Fibroblast of lung (primary cell): Measurements from ENCODE around the gene KMT2C. TPM values are rescaled to one million over a fixed set of nuclear protein-coding genes. Genes with fewer than 3 reads are reported as not detected.

Source experiments
- DNase-seq, 2 donors: peaks; one replicate each; pipeline versions ENCODE4 v3.0.0 to v3.0.0-alpha.2; 2010; ENCODE audit warnings: low read depth in 2 of 2
- H2AFZ ChIP-seq: 2 replicates; pipeline ENCODE4 v1.5.1; 2012; ENCODE audit warnings: low read length, control low read depth, inconsistent platforms
- H3K27ac ChIP-seq: 2 replicates; pipeline ENCODE4 v1.5.1; 2011; ENCODE audit warnings: low read length, control low read depth; ENCODE audit not compliant: insufficient read depth
- H3K27me3 ChIP-seq: 2 replicates; pipeline ENCODE4 v1.5.1; 2011; ENCODE audit warnings: mild to moderate bottlenecking, low read length; ENCODE audit not compliant: control insufficient read depth, insufficient read depth
- H3K36me3 ChIP-seq: 2 replicates; pipeline ENCODE4 v1.5.1; 2011; ENCODE audit warnings: low read length; ENCODE audit not compliant: control insufficient read depth, insufficient read depth
- H3K4me1 ChIP-seq: 2 replicates; pipeline ENCODE4 v1.5.1; 2011; ENCODE audit warnings: low read length; ENCODE audit not compliant: control insufficient read depth, insufficient read depth; ENCODE audit errors: extremely low read depth
- H3K4me2 ChIP-seq: 2 replicates; pipeline ENCODE4 v1.5.1; 2011; ENCODE audit warnings: low read length, control low read depth; ENCODE audit not compliant: insufficient read depth; ENCODE audit errors: extremely low read depth
- H3K4me3 ChIP-seq, 4 experiments: fragments of 200-600 bp in 1 of 4; sonication (generic) in 1 of 4; replicated peaks in 1 of 4; 2 replicates each; pipeline ENCODE4 v1.5.1; 2011 to 2016; ENCODE audit warnings: low read length in 4 of 4, low read depth in 3 of 4, mild to moderate bottlenecking in 3 of 4, control low read depth in 2 of 4, inconsistent platforms in 1 of 4, mixed read lengths in 1 of 4; ENCODE audit not compliant: insufficient read depth in 1 of 4; ENCODE audit errors: control extremely low read depth in 1 of 4
- H3K79me2 ChIP-seq: 2 replicates; pipeline ENCODE4 v1.5.1; 2012; ENCODE audit warnings: mild to moderate bottlenecking, low read length, inconsistent platforms; ENCODE audit not compliant: control insufficient read depth, insufficient read depth
- H3K9ac ChIP-seq: 2 replicates; pipeline ENCODE4 v1.5.1; 2011; ENCODE audit warnings: mild to moderate bottlenecking, low read length, control low read depth; ENCODE audit not compliant: insufficient read depth
- H3K9me3 ChIP-seq: 2 replicates; pipeline ENCODE4 v1.5.1; 2012; ENCODE audit warnings: low read depth, low read length; ENCODE audit not compliant: control insufficient read depth, insufficient read depth
- H4K20me1 ChIP-seq: 2 replicates; pipeline ENCODE4 v1.5.1; 2011; ENCODE audit warnings: low read length; ENCODE audit not compliant: control insufficient read depth, insufficient read depth; ENCODE audit errors: extremely low read depth
- CTCF ChIP-seq, 2 donors: IDR thresholded peaks in 1 of 2; conservative IDR thresholded peaks in 1 of 2; 1 replicate in 1 of 2; 2 replicates in 1 of 2; pipeline ENCODE4 v1.5.1; 2011 to 2012; ENCODE audit warnings: low read length in 2 of 2, control low read depth in 1 of 2, inconsistent platforms in 1 of 2, low read depth in 1 of 2, mild to moderate bottlenecking in 1 of 2
- EZH2 ChIP-seq: IDR thresholded peaks from 2 replicates; pipeline ENCODE4 v1.5.1; 2012; ENCODE audit warnings: low read length, control low read depth, mild to moderate bottlenecking; ENCODE audit errors: missing control alignments
- polyA plus RNA-seq, 2 donors: library from polyadenylated mRNA; depleted of rRNA in 1 of 2; stranded (reverse) in 1 of 2; unstranded in 1 of 2; fragments of >200 nt; gene quantifications; 2 replicates each; pipeline ENCODE4 v1.2.1, GENCODE V29; 2011 to 2012; ENCODE audit warnings: missing spikeins in 1 of 2
- total RNA-seq: library from RNA; depleted of rRNA; stranded (reverse); fragments of >200 nt; gene quantifications from 2 replicates; pipeline ENCODE4 v1.2.1, GENCODE V29; 2014

KMT2C gene
- total and polyA plus RNA-seq, 2 donors (not counting 1 experiment from before 2014, with no cell fraction given) = 11.1 to 32.4 TPM

GRCh38 chr7:152328234-152328633 is 107.6 kb downstream of the KMT2C start:
- no peak for TF ChIP-seq CTCF (conservative IDR thresholded peaks at IDR 0.05 in 1 of 2, IDR thresholded peaks at IDR 0.05 in 1 of 2; ENCODE audit: low read depth in 1 of 2, low read length in 2 of 2)
- no peak for TF ChIP-seq EZH2
- Histone ChIP-seq H3K9ac (no peak overlapping the region), H3K27me3 (no peaks in the 10 kb centered on the region), H3K9me3 (no peaks in the 10 kb centered on the region), H4K20me1 (no peaks in the 10 kb centered on the region), H3K36me3 (no peaks in the 10 kb centered on the region), H3K4me2 (no peak overlapping the region), H3K79me2 (peaks cover 18% of the 10 kb centered on the region), H3K4me1 (no peaks in the 10 kb centered on the region), H3K27ac (no peak overlapping the region), H3K4me3 (no peak overlapping the region), H2AFZ (no peak overlapping the region)
- DNase-seq = no peak

GRCh38 chr7:152315845-152316244 is 120.0 kb downstream of the KMT2C start:
- no peaks in the 10 kb centered on the region for H3K4me1 ChIP-seq
- H3K27me3 ChIP-seq = no peaks in the 10 kb centered on the region
- TF ChIP-seq CTCF (conservative IDR thresholded peaks at IDR 0.05 in 1 of 2, IDR thresholded peaks at IDR 0.05 in 1 of 2; ENCODE audit: low read depth in 1 of 2, low read length in 2 of 2) (no peak), EZH2 (no peak)
- no peak overlapping the region for H3K4me2 ChIP-seq
- H3K9me3 ChIP-seq = no peaks in the 10 kb centered on the region
- no peak overlapping the region for H2AFZ ChIP-seq
- no peak overlapping the region for H3K9ac ChIP-seq
- peaks cover 2% of the 10 kb centered on the region for H3K79me2 ChIP-seq
- DNase-seq = no peak
- H4K20me1 ChIP-seq = no peaks in the 10 kb centered on the region
- no peak overlapping the region for H3K4me3 ChIP-seq
- no peaks in the 10 kb centered on the region for H3K36me3 ChIP-seq
- H3K27ac ChIP-seq = no peak overlapping the region

- Histone ChIP-seq H3K27me3 (no peaks in the 10 kb centered on the region), H3K4me1 (no peaks in the 10 kb centered on the region), H3K36me3 (no peaks in the 10 kb centered on the region), H3K9ac (no peak overlapping the region), H3K4me2 (peak overlapping the region; percentile 17), H3K79me2 (no peaks in the 10 kb centered on the region), H2AFZ (no peak overlapping the region), H3K4me3 (no peak overlapping the region), H4K20me1 (no peaks in the 10 kb centered on the region), H3K27ac (no peak overlapping the region), H3K9me3 (no peaks in the 10 kb centered on the region)
- TF ChIP-seq CTCF (conservative IDR thresholded peaks at IDR 0.05 in 1 of 2, IDR thresholded peaks at IDR 0.05 in 1 of 2; ENCODE audit: low read depth in 1 of 2, low read length in 2 of 2) = no peak
- no peak for TF ChIP-seq EZH2
- peak; percentile 91 to 94 for DNase-seq
Measured at GRCh38 chr7:152313831-152314604, 121.8 kb downstream of the KMT2C start.
